ENCODE measurements around the gene RAVER1.
"Not testable (repeated sequence)": the region's sequence is repeated elsewhere in the genome, so short reads cannot be mapped to it uniquely, and the experiment has no call there.

Gene RAVER1

DNA sequence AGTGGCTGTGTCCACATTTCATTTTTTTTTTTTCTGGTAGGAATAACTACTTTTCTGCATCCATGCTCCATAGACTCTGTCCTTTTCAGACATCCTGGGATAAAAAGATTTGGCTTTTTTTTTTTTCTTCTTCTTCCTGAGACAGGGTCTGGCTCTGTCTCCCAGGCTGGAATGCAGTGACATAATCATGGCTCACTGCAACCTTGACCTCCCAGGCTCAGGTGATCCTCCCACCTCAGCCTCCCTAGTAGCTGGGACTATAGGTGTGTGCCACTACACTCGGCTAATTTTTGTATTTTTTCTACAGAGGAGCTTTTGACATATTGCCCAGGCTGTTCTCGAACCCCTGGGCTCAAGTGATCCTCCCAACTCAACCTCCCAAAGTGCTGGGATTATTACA lies 10.2 kb upstream of the RAVER1 start:
- DNase-seq: no peak

DNA sequence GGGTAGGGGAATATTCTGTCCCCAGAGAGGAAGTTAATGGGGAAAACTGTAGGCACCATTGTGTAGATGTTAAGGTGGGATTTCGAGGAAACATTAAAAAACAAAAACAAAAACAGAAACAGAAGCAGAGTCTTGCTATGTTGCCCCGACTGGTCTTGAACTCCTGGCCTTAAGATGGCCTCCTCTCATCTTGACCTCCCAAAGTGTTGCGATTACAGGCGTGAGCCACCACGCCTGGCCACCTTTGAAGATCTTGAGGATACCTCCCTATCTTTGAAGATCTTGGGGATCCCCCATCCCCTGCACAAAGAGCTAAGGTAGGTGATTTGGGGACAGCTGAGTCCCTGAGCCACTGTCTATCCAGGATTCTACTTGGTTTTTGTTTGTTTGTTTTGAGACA lies 6.6 kb upstream of the RAVER1 start:
- DNase-seq: no peak

DNA sequence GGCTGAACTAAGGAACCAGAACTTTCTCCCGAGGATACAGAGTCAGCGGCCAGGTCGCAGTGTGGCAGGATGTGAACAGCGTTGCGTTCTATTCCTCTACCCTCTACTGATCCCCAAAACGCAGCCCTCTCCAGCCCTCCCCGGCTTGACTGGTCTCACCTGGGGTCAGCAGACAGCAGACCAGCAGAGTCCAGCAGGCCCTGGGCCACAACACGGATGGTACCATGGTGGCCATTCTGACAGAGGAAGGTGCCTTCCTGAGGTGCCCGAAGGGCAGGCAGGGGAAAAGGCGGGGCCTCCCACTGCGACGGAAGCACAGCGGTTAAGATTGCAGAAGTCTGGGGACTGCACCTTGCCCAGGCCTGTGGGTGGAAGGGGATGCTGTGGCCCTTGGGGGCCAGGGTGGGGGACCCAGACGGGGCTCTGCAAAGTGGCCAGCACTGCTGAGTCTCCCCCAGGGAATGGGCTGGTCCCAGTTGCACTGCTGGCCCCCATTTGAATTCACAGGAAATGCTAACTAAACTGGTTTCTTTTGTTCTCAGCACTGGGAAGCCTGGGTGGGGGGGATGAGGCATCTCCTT lies 6.1 kb upstream of the RAVER1 start, which contains the start of gene ICAM3:
ICAM3 (minus strand) TSS at position 245 of the 581 bp plus-strand sequence; CDS start at position 235, 10 bp downstream.
- no peak for DNase-seq

DNA sequence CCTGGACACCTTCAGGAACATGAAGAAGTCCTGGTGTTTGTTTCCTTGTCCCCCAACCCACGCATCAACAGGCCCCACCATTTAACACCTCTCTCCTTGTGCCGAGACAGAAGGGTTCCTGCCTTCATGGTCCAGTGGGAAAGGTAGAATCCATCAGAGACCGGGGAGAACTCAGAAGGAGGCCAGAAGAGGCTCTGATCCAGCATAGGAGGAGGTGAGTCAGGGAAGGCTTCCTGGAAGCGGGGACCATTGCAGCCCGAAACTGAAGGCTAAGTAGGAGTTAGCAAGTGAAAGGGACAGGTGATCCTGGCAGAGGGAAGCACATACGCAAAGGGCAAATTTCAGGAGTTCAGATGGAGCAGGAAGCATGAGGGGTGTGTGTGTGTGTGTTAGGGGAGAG lies 5.6 kb upstream of the RAVER1 start:
- DNase-seq: no peak

DNA sequence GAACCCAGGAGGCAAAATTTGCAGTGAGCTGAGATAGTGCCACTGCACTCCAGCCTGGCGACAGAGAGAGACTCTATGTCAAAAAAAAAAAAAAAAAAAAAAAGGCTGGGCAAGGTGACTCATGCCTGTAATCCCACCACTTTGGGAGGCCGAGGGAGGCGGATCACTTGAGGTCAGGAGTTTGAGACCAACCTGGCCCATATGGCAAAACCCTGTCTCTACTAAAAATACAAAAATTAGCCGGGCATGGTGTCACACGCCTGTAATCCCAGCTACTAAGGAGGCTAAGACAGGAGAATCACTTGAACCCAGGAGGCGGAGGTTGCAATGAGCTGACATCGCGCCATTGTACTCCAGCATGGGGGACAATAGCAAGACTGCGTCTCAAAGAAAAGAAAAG lies 3.4 kb upstream of the RAVER1 start:
- not testable (repeated sequence) for DNase-seq

DNA sequence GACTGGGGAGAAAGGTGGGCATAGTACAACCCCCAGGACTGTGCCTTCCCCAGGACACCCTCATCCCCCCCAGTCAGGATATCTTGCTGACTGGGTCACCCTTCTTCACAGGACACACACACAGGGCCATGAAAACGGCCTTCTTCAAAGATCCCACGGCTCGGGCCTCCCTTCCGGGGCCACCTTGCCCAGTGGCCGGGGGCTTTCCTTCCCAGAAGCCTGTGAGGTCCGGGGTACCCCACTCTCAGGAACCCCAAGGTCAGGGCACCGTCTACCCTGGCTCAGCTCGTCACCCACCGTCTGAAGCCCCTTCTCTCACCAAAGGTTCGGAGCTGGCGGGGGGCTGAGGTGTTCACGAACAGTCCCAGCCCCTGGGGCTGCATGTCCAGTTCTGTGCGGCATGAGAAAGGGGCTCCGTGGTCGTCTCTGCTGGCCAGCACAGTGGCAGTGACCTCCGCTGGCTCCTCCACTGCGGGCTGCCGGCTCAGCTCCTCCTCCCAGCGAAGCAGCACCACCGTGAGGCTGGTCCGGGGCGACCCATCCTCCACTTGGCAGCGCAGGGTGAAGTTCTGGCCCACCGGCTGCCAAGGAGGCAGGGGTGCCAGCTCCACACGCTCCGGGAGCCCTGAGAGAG lies 2.1 kb upstream of the RAVER1 start:
- no peak for DNase-seq

DNA sequence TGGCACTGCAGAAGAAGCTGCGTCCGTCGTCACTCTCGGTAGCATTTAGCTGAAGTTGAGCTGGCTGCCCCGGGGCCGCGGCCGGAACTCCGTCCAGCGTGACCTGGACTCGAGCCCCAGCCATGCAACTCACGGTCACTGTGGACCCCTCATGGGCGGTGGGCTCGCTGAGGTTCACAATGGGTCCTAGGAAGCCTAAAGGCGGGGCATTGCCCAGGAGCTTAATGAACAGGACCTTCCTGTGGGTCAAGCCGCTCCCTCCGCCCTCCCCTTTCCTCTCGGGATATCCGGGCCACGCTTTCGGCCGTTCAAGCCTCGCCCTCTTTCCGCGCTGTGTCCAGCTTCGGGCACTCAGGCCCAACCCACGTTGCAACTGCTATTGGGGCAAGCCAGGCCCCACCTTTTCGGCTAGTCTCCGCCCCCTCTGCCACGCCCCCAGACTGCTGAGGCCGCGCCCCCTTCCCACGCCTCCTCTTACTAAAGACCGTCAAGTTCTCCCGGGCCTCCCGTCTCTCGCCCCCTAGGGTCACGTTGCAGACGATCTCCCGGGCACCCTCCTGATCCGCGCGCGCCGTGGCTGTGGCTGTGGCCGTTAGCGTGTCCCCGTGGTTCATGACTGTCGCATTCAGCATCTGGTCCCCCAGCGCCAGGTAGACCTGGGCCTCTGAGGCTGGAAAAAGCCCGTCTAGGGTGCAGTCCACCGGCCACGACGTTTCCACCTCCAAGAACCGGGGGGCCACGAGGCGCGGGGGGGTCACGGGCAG lies 1.4 kb upstream of the RAVER1 start:
- DNase-seq: peak; percentile 62

DNA sequence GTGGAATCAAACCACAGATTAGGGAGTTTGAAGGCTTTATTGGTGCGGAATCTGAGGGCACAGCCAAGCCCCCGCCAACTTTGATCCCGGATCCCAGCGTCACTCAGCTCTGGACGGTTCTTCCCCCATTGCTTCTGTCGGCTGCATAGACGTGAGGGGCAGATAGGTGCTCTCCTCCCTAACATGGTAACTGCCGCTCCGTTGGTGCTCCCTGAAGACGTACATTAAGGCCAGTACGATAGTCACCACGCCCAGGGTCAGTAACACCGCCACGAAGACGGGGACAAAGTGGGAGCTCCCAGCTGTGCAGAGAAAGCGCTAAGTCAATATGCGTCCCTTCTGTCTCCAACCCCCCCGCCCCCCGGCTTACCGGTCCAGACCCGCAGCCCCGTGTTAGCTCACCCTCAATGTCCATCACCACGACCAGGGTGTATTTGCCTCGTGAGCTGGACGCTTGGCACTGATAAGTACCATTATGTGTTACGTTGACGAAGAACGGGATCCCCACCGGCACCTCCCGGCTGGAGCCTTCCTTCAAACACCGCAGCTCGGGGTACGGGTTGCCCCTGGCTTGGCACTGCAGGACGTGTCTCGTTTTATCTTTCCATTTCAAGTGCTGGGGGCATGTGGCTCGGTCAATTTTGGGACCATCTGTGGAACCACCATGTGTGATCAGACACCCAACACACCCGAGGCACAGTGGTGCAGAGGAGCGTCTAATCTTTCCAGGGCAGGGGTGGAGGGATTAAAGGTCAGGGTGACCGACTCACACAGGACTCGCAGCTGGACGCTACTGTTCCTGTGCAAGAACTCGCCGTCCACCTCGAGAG lies 644 bp upstream of the RAVER1 start:
- DNase-seq: no peak

DNA sequence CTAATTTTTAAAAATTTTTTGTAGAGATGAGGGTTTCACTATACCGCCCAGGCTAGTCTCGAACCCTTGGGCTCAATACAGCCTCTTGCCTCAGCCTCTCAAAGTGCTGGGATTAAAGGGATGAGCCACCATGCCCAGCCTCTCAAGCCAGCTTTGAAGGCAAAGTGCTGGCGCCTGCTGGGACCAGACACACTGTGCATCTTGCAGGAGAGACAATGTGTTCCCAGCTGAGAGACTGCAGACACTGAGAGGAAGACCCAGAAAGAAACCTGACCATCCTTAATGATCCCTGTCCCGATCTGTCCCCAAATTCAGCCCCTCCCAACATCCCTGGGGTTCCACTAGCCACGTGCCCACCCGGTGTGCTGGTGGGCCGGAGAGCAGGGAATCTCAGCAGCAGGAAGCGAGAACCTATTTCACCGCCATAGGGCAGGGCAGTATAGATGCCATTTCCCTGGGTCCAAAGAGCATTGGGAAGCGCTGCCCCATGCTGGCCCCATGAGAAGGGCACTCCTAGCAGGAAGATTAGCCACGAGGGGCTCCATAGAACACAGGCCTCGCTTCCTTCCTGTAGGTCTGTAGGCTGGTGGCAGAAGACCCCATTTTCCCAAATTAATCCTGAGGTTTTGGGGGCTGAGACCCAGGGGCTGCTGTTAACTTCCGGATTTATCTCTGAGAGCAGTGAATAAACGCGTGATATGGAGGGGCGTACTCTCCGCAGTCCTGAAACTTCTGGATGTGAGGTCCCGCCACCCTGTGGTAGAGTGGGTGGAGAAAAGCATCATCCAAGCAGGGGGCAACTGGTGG lies 968 bp downstream of the RAVER1 start:
- no peak for DNase-seq

DNA sequence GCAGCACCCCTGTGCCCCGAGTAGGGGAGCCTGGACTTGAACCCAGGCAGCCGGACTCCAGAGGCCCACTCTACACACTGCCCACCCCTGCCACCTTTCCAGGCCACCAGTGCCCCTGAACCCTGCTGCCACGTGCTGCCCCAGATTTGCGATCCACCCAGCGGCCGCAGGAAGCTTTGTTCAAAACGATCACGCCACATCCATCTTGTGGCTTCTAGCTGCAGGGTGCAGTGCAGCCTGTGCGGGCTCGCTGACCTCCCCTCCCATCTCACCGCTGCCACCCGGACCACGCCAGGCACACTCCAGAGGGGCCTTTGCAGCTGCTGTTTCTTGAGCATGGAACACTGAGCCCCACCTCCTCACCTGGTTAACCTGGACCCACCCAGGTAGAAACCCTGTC lies 3.8 kb downstream of the RAVER1 start:
- DNase-seq: no peak

DNA sequence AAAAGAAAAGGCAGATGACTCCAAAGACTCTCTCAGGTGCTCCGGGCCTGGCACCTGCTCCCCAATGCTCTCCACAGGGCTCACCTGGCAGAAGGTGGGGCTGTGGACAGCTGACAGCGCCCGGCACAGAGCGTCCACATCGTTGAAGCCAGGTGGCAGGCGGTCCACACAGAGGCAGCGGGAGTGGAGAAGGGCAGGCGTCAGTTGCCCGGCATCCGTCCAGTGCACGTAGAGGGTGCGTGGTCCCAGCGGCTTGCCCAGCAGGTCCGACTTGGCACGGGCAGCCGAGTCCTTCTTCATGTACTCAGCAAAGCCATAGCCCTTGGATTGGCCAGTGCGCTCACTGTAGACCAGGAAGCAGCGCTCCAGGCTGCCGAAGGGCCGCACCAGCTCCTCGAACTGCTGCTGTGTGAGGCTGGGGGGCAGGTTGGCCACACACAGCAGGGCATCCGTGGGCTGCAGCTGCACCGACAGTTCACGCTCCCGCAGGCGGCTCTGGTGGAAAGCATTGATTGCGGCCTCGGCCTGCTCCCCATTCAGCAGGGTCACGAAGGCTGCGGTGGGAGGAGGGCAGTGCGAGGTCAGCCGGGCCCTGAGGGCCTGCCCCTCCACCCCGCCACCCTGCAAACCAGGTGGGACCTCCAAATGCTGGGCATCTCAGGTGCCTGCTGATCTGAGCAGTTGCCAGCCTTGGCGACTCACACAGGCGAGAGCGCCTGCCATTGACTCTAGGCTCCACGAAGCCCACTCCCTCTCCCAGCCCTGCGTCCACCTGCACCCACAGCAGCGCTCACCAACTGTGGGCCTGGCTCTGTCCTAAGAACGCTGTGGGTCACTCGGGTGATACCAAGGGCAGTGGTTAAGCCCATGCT lies 4.5 kb downstream of the RAVER1 start:
- no peak for DNase-seq

DNA sequence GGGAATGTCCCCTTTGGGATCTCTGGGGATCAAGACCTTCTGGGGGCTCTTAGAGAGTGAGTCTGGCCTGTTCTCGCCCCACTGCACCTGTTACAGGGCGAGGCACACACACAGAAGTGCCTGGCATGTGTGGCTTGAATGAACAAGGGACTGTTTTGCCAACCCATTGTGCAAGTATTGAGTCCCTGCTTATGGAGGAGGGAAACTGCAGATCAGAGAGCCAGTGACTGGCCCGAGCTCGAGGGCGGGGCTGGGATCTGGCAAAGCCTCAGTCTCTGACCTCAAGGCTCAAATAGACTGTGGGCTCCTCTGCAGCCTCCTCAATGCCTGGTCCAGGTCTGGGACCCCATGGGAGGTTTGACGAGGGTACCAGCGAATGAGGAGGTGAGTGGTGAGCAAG lies 5.5 kb downstream of the RAVER1 start:
- DNase-seq: no peak

DNA sequence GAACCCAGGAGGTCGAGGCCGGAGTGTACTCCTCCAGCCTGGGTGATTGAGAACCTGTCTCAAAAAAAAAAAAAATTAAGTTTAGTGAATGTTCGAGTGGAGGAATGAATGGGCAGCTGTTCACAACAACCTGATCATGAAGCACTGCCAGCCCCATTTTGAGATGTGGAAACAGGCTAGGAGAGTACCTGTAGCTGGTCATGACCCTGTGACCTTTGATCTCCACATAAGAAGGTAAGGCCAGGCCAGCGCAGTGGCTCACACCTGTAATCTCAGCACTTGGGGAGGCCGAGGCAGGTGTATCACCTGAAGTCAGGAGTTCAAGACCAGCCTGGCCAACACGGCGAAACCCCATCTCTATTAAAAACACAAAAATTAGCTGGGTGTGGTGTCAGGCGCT lies 7.6 kb downstream of the RAVER1 start:
- no peak for DNase-seq

DNA sequence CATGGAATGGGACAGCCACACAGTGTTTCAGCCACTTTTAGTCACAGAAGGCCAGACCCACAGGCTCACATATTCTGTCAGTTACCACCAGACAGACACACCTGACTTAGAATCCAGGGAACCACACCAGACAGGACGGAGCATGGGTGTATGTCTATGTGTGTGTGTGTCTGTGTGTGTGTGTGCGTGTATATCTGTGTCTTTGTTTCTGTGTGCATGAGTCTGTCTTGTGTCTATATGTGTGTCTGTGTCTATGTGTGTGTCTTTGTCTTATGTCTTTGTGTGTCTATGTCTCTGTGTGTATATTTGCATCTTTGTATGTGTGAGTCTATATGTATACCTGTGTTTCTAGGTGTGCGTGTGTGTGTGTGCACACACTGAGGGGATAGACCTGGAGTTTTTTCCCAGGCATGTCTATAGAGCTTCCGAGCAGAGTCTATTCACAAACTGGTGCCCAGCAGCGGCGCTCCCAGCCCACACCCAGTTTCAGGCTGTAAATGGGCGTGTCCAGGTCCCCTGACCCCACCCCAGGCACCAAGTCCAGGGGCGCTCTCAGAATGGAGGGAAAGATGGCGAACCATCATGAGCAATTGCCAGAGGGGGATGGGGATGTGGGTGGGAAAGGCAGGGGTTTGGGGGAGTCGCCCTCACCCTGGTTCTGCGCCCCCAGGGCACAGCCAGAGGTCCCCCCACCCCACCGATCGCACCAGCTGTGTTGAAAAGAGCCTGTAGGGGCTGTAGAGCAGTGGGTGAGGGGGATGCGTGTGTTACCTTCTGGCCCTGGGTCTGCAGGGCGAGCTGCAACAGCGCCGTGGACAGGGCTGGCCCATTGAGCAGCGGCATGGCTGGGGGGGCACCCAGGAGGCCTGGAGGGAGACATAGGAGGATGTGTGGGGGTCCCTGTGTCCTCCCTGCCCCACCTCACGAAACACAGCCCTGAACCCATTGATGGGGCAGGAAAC lies 11.2 kb downstream of the RAVER1 start:
- DNase-seq: no peak

DNA sequence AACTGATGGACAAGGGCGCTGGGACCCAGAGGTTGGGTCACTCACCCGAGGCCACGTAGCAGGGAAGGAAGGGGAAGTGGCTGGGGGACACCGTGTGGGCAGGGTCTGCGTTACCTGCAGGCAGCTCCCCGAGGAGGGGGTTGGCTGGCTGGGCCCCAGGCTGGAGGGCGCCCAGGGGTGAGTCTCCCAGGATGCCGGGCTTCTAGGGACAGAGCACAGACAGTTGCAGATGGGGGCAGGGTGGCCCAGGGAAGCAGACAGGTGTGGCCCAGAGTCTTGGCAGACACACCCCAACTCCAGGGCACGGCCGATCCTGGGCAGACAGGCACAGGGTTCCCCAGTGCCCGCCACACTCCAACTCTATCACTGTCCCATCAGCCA lies 11.9 kb downstream of the RAVER1 start:
- DNase-seq: no peak

DNA sequence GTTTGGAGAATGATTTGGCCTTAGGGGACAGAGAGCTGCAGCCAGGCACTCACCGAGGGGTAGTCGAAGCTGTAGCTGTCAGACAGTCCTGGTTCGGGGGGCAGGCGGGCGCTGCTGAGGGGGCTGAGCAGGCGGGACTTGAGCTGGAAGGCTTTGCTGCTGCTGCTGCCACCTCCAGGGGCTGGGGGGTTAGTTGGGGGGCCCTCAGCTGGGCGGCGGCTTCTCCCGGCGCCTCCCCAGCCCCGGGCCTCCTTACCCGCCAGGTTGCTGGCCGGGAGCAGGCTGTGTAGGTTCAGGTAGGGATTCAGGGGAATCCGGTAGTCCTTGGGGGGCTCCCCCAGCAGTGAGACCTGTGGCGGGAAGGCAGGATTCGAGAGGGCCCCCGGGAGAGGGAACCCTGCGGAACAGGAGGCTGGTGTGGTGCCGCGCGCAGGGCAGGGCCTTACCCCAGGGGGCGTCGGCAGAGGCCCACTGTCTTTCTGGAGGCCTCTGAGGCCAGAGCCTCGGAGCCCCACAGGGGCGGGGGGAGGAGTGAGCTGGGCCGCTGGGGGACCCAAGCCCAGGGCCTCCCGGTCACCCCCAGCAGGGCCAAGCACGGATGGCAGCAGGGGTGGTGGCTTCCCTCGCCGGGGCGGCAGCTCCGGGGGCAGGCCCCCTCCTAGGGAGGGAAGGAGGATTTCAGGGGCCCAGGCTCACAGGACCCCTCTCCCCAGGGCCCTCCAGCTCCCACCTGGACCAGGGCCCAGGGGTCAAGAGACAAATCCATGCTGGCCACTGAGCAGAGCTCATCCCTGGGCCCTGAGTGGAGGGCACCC lies 12.5 kb downstream of the RAVER1 start:
- no peak for DNase-seq

DNA sequence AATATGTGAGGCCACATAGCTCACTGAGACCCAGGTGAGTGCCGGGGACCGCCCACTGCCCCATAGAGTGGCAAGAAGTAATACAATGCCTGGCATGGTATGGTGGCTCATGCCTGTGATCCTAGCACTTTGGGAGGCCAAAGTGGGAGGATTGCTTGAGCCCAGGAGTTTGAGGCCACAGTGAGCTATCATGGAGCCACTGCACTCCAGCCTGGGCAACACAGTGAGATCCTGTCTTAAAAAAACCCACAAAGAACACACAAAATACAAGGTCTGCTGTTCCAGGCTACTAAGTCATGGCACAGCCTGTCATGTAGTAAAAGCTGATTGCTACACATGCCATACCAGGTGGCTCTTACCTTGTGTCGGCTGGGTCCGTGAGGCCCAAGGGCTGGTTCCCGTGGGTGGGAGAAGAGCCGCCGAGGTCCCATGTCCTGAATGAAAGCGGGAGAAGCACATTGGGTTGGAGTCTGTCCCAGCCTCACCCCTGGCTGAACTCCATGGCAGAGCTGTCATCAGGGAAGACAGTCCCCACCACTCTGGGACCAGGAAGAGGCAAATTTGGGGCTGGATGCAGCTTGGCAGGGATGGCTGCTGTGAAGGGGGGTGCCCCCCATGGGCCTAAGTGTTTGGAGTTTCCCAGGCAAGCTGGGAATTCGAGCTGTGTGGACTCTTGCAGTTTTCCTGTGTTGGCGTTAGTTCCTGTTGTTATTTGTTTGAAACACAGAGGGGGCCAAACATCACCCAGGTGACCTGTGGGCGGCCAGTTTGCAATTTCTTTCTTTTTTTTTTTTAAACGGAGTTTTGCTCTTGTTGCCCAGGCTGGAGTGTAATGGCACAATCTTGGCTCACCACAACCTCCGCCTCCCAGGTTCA lies 14.3 kb downstream of the RAVER1 start:
- no peak for DNase-seq

DNA sequence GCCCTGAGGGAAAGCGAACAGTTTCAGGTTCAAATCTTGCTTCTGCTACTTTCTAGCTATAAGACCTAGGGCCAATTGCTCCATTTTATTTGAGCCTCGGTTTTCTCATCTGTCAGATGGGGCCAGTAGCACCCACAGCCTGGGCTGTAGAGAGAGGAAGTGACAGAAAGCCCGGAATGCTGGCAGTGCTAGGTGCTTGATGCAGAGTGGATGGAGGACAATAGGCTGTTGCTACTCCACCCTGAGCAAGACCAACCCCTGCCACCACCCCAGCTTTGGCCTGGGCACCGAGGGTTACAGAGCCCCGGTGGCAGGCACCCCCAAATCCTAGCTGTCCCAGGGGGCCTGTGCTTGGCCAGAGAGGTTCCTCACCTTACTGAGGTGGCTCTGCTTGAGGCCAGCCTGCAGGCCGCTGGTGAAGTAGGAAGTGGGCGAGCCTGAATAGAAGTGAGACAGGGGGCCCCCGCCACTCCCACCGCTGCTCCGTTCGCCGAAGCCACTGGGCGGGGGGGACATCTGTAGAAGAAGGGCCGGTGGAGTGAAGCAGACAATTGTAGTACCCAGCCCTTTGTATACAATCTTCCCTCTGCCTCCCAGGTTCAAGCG lies 15.4 kb downstream of the RAVER1 start:
- DNase-seq: no peak
